H9 (cell line): ENCODE results near the gene ZDHHC24. TPM values are rescaled to one million over a fixed set of nuclear protein-coding genes. Genes with fewer than 3 reads are reported as not detected.

ENCODE experiments used
- DNase-seq: peaks from one replicate; pipeline ENCODE4 v3.0.0-alpha.2; 2017
- H2AFZ ChIP-seq: one replicate; pipeline ENCODE4 v1.6.1; 2013; ENCODE audit warnings: mild to moderate bottlenecking, low read length, control low read depth, moderate library complexity
- H2AK5ac ChIP-seq: 2 replicates; pipeline ENCODE4 v1.6.1; 2013; ENCODE audit warnings: low read length, control low read depth, mixed read lengths; ENCODE audit not compliant: insufficient read length
- H2BK120ac ChIP-seq: one replicate; pipeline ENCODE4 v1.6.1; 2013; ENCODE audit warnings: low read depth, mild to moderate bottlenecking, low read length, control low read depth, inconsistent platforms; ENCODE audit not compliant: poor library complexity, severe bottlenecking
- H2BK12ac ChIP-seq: 2 replicates; pipeline ENCODE4 v1.6.1; 2013; ENCODE audit warnings: low read length, control low read depth, mixed read lengths, low read depth; ENCODE audit not compliant: insufficient read length
- H2BK15ac ChIP-seq: 2 replicates; pipeline ENCODE4 v1.6.1; 2013; ENCODE audit warnings: low read depth, low read length, control low read depth
- H2BK20ac ChIP-seq: one replicate; pipeline ENCODE4 v1.6.1; 2013; ENCODE audit warnings: low read depth, mild to moderate bottlenecking, low read length, control low read depth, inconsistent platforms; ENCODE audit not compliant: poor library complexity, severe bottlenecking
- H2BK5ac ChIP-seq: 2 replicates; pipeline ENCODE4 v1.6.1; 2013; ENCODE audit warnings: low read length, control low read depth, mixed read lengths; ENCODE audit not compliant: insufficient read length
- H3K14ac ChIP-seq: 2 replicates; pipeline ENCODE4 v1.6.1; 2013; ENCODE audit warnings: low read length, control low read depth; ENCODE audit not compliant: insufficient read depth
- H3K18ac ChIP-seq: 2 replicates; pipeline ENCODE4 v1.6.1; 2013; ENCODE audit warnings: low read depth, mild to moderate bottlenecking, mixed read lengths, low read length, control low read depth; ENCODE audit not compliant: insufficient read length
- H3K23ac ChIP-seq: 2 replicates; pipeline ENCODE4 v1.6.1; 2013; ENCODE audit warnings: low read length, control low read depth, mixed read lengths, low read depth; ENCODE audit not compliant: insufficient read length
- H3K23me2 ChIP-seq: 2 replicates; pipeline ENCODE4 v1.6.1; 2013; ENCODE audit warnings: low read depth, mild to moderate bottlenecking, mixed read lengths, low read length, control low read depth; ENCODE audit not compliant: insufficient read length, poor library complexity, severe bottlenecking
- H3K27ac ChIP-seq: 2 replicates; pipeline ENCODE4 v1.5.1; 2013; ENCODE audit warnings: low read length, control low read depth, mixed read lengths, low read depth; ENCODE audit not compliant: insufficient read length
- H3K27me3 ChIP-seq: 2 replicates; pipeline ENCODE4 v1.6.1; 2013; ENCODE audit warnings: low read length, control low read depth, inconsistent platforms; ENCODE audit not compliant: insufficient read depth
- H3K4ac ChIP-seq: 2 replicates; pipeline ENCODE4 v1.6.1; 2013; ENCODE audit warnings: low read depth, mild to moderate bottlenecking, control low read depth, inconsistent platforms, low read length, moderate library complexity
- H3K4me1 ChIP-seq: 2 replicates; pipeline ENCODE4 v1.6.1; 2013; ENCODE audit warnings: low read length, control low read depth, inconsistent platforms; ENCODE audit not compliant: insufficient read depth
- H3K4me2 ChIP-seq: 2 replicates; pipeline ENCODE4 v1.6.1; 2013; ENCODE audit warnings: low read length, control low read depth, mixed read lengths; ENCODE audit not compliant: insufficient read length, insufficient read depth
- H3K56ac ChIP-seq: 2 replicates; pipeline ENCODE4 v1.6.1; 2013; ENCODE audit warnings: low read depth, mild to moderate bottlenecking, mixed read lengths, low read length, control low read depth; ENCODE audit not compliant: insufficient read length
- H3K79me1 ChIP-seq: 2 replicates; pipeline ENCODE4 v1.6.1; 2013; ENCODE audit warnings: low read depth, mild to moderate bottlenecking, moderate library complexity, low read length, control low read depth, inconsistent platforms; ENCODE audit not compliant: insufficient read depth, poor library complexity, severe bottlenecking
- H3K79me2 ChIP-seq: 2 replicates; pipeline ENCODE4 v1.6.1; 2013; ENCODE audit warnings: low read length, control low read depth, inconsistent platforms; ENCODE audit not compliant: insufficient read depth
- H3K9ac ChIP-seq: 2 replicates; pipeline ENCODE4 v1.6.1; 2013; ENCODE audit warnings: low read length, control low read depth, mixed read lengths; ENCODE audit not compliant: insufficient read length; ENCODE audit errors: extremely low read depth
- H3K9me3 ChIP-seq: one replicate; pipeline ENCODE4 v1.6.1; 2013; ENCODE audit warnings: low read depth, low read length, inconsistent platforms; ENCODE audit not compliant: control insufficient read depth
- H3T11ph ChIP-seq: one replicate; pipeline ENCODE4 v1.6.1; 2013; ENCODE audit warnings: mild to moderate bottlenecking, low read length, control low read depth, inconsistent platforms
- H4K20me1 ChIP-seq: one replicate; pipeline ENCODE4 v1.6.1; 2013; ENCODE audit not compliant: control insufficient read depth, insufficient read length, insufficient read depth
- H4K5ac ChIP-seq: 2 replicates; pipeline ENCODE4 v1.6.1; 2013; ENCODE audit warnings: low read depth, mild to moderate bottlenecking, mixed read lengths, low read length, control low read depth; ENCODE audit not compliant: insufficient read length
- H4K8ac ChIP-seq: replicated peaks from 2 replicates; pipeline ENCODE4 v1.6.1; 2013; ENCODE audit warnings: low read length, control low read depth, mixed read lengths, low read depth; ENCODE audit not compliant: insufficient read length
- H4K91ac ChIP-seq: 2 replicates; pipeline ENCODE4 v1.6.1; 2013; ENCODE audit warnings: low read depth, mild to moderate bottlenecking, moderate library complexity, mixed read lengths, low read length, control low read depth; ENCODE audit not compliant: insufficient read length
- H3K27ac Mint-ChIP-seq, 3 experiments: 2 replicates in 2 of 3; 3 replicates in 1 of 3; pipeline ENCODE4 v1.8.0; 2020 to 2021; ENCODE audit warnings: mixed read lengths in 3 of 3, mild to moderate bottlenecking in 1 of 3, moderate library complexity in 1 of 3
- H3K27me3 Mint-ChIP-seq: 2 replicates; pipeline ENCODE4 v1.8.0; 2021; ENCODE audit warnings: low read depth, mild to moderate bottlenecking, moderate library complexity, mixed read lengths
- H3K36me3 Mint-ChIP-seq, 3 experiments: 2 replicates in 2 of 3; 3 replicates in 1 of 3; pipeline ENCODE4 v1.8.0; 2020 to 2021; ENCODE audit warnings: low read depth in 3 of 3, mixed read lengths in 3 of 3; ENCODE audit not compliant: insufficient read depth in 1 of 3
- H3K4me1 Mint-ChIP-seq, 2 experiments: 2 replicates each; pipeline ENCODE4 v1.8.0; 2020; ENCODE audit warnings: mixed read lengths in 2 of 2
- H3K4me3 Mint-ChIP-seq, 2 experiments: 2 replicates in 1 of 2; 3 replicates in 1 of 2; pipeline ENCODE4 v1.8.0; 2020 to 2021; ENCODE audit warnings: mild to moderate bottlenecking in 2 of 2, mixed read lengths in 2 of 2, moderate library complexity in 1 of 2
- H3K9me3 Mint-ChIP-seq, 2 experiments: 2 replicates in 1 of 2; 3 replicates in 1 of 2; pipeline ENCODE4 v1.8.0; 2020; ENCODE audit warnings: mild to moderate bottlenecking in 2 of 2, mixed read lengths in 2 of 2, moderate library complexity in 1 of 2
- WGBS: extraction: QIAGEN DNeasy Blood & Tissue Kit; methylation state at CpG from one replicate; pipeline ENCODE4 v1.1.7; 2013; ENCODE audit warnings: missing lambda C conversion rate, low lambda C conversion rate, mixed read lengths; ENCODE audit not compliant: insufficient read length; ENCODE audit errors: extremely low coverage; 5-methylcytosine and 5-hydroxymethylcytosine counted together
- total RNA-seq: library from RNA; stranded (reverse); gene quantifications from 2 replicates; pipeline ENCODE4 v1.2.1, GENCODE V29; 2021
- TF ChIP-seq, protein P1 (sequence below): fragments of 200-600 bp; sonication (generic); conservative IDR thresholded peaks from 3 replicates; pipeline ENCODE4 v1.8.0; 2021; ENCODE audit warnings: antibody characterized with exemption, mild to moderate bottlenecking

ZDHHC24 gene
- total RNA-seq, 1 experiment from 2014 or later = 8.9 TPM

DNA sequence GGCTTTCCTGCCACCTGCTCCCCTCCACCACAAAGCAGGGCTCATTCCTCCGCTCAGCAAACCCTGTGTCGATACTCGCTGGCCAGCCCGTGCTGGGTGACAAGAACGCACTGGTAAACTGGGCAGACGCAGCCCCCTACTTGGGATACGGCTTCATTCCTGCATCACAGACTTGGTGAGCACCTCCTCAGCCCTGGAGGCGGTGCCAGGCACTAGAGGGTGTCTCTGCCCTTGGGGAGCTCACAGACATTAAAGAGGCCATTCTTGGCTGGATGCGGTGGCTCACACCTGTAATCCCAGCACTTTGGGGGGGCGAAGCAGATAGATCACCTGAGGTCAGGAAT, 6.0 kb downstream of the ZDHHC24 start:
- Histone ChIP-seq H2BK120ac (no peak overlapping the region), H4K91ac (no peak overlapping the region), H3K4ac (no peak overlapping the region), H3K18ac (no peak overlapping the region), H3K4me2 (no peak overlapping the region), H4K5ac (no peak overlapping the region), H3K23me2 (no peaks in the 10 kb centered on the region), H2BK5ac (no peak overlapping the region), H4K8ac (no peak overlapping the region), H3K79me2 (no peaks in the 10 kb centered on the region), H3K27me3 (no peaks in the 10 kb centered on the region), H3K27ac (no peak overlapping the region), H3K56ac (no peak overlapping the region), H2BK15ac (no peak overlapping the region), H3K9ac (no peak overlapping the region), H2BK20ac (no peak overlapping the region), H4K20me1 (no peaks in the 10 kb centered on the region), H3K23ac (no peak overlapping the region), H3K14ac (no peak overlapping the region; the same call in 1 of the 2 replicates), H2AFZ (no peak overlapping the region), H2BK12ac (no peak overlapping the region), H3K4me1 (no peaks in the 10 kb centered on the region; the same call in 1 of the 2 replicates), H3K79me1 (no peaks in the 10 kb centered on the region), H3T11ph (no peak overlapping the region), H3K9me3 (no peaks in the 10 kb centered on the region), H2AK5ac (no peak overlapping the region)
- H3K27me3 Mint-ChIP-seq = no peaks in the 10 kb centered on the region; the same call in 1 of the 2 replicates
- DNase-seq = no peak
- peaks cover 20% of the 10 kb centered on the region in 2 experiments for H3K4me1 Mint-ChIP-seq
- no CpG with 5 or more reads among the region's 10 CpGs for WGBS
- peaks cover 2 to 53% (median 46%) of the 10 kb centered on the region in 3 experiments for H3K36me3 Mint-ChIP-seq
- TF ChIP-seq, protein P1, sequence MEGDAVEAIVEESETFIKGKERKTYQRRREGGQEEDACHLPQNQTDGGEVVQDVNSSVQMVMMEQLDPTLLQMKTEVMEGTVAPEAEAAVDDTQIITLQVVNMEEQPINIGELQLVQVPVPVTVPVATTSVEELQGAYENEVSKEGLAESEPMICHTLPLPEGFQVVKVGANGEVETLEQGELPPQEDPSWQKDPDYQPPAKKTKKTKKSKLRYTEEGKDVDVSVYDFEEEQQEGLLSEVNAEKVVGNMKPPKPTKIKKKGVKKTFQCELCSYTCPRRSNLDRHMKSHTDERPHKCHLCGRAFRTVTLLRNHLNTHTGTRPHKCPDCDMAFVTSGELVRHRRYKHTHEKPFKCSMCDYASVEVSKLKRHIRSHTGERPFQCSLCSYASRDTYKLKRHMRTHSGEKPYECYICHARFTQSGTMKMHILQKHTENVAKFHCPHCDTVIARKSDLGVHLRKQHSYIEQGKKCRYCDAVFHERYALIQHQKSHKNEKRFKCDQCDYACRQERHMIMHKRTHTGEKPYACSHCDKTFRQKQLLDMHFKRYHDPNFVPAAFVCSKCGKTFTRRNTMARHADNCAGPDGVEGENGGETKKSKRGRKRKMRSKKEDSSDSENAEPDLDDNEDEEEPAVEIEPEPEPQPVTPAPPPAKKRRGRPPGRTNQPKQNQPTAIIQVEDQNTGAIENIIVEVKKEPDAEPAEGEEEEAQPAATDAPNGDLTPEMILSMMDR = no peak
- H3K4me3 Mint-ChIP-seq = no peak overlapping the region
- H3K27ac Mint-ChIP-seq = peak overlapping the region in 1 of 3 experiments; percentile 82; a peak in 1 of 7 replicates
- H3K9me3 Mint-ChIP-seq = no peaks in the 10 kb centered on the region
